ENCODE measurements around the gene FAM120B. TPM values are rescaled to one million over a fixed set of nuclear protein-coding genes. Genes with fewer than 3 reads are reported as not detected.

Gene FAM120B
- total RNA-seq, 1 experiment from 2014 or later, result 25.2 TPM

DNA sequence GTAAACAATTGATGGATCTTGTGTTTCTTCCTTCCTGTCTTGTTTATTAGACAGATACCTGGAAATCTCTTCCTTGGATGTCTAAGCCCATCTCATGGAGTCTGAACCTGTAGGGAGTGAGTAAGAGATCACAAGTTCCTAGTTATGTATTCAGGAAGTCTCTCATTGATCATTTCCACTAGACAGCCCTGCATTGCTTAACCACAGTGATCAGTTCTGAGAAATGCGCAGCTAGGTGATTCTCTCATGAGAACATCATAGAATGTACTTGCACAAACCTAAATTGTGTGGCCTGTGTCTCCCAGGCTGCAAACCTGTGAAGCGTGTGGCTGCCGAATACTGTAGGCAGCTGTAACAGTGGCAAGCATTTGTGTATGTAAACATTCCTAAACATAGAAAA, 39.1 kb downstream of the FAM120B start (continued):
- TF ChIP-seq, protein P1, sequence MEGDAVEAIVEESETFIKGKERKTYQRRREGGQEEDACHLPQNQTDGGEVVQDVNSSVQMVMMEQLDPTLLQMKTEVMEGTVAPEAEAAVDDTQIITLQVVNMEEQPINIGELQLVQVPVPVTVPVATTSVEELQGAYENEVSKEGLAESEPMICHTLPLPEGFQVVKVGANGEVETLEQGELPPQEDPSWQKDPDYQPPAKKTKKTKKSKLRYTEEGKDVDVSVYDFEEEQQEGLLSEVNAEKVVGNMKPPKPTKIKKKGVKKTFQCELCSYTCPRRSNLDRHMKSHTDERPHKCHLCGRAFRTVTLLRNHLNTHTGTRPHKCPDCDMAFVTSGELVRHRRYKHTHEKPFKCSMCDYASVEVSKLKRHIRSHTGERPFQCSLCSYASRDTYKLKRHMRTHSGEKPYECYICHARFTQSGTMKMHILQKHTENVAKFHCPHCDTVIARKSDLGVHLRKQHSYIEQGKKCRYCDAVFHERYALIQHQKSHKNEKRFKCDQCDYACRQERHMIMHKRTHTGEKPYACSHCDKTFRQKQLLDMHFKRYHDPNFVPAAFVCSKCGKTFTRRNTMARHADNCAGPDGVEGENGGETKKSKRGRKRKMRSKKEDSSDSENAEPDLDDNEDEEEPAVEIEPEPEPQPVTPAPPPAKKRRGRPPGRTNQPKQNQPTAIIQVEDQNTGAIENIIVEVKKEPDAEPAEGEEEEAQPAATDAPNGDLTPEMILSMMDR (IDR thresholded peaks at IDR 0.05 in 2 of 3, conservative IDR thresholded peaks at IDR 0.05 in 1 of 3; ENCODE audit: borderline replicate concordance in 1 of 3, insufficient read depth in 1 of 3, low read depth in 2 of 3, low read length in 2 of 3), result no peak
- TF ChIP-seq FOSL1 (IDR thresholded peaks at IDR 0.05; ENCODE audit: low read depth) (no peak), ZFX (IDR thresholded peaks at IDR 0.05) (no peak), YY1 (IDR thresholded peaks at IDR 0.05; ENCODE audit: extremely low read depth, insufficient replicate concordance, low read depth, low read length) (no peak), POLR2AphosphoS5 (IDR thresholded peaks at IDR 0.05; ENCODE audit: low read depth, low read length) (no peak), SP1 (IDR thresholded peaks at IDR 0.05; ENCODE audit: low read depth) (no peak), CBX3 (IDR thresholded peaks at IDR 0.05; ENCODE audit: low read depth) (no peak), ZNF274 (IDR thresholded peaks at IDR 0.05; ENCODE audit: low read depth, low read length) (no peak)
- TF ChIP-seq, protein P2, sequence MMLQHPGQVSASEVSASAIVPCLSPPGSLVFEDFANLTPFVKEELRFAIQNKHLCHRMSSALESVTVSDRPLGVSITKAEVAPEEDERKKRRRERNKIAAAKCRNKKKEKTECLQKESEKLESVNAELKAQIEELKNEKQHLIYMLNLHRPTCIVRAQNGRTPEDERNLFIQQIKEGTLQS (IDR thresholded peaks at IDR 0.05), result no peak
- TF ChIP-seq, protein P3, sequence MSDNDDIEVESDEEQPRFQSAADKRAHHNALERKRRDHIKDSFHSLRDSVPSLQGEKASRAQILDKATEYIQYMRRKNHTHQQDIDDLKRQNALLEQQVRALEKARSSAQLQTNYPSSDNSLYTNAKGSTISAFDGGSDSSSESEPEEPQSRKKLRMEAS (IDR thresholded peaks at IDR 0.05), result no peak

DNA sequence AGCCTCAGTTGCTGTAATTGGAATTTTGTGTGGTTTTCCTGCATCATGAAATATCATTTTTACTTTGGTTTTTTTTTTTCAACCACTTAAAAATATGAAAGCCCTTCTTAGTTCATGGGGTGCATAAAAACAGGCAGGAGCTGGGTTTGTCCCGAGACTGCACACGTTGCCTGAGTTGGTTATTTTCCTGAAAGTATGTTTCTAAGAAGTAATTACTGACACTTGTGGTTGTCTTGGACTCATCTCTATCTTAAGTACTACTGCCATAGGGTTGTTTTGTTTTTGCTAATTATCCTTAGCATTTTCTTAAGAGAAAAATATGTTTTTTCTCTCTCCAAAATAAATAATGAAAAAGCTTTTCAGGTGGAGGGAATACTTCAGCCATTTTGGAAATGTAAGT, 40.1 kb downstream of the FAM120B start:
- POLR2A ChIA-PET, result no interaction called here
- CTCF ChIA-PET, result no interaction called here

More for the DNA sequence above, 40.1 kb downstream of the FAM120B start:
- Histone ChIP-seq H2AFZ (ENCODE audit: low read depth, low read length, poor library complexity, severe bottlenecking) (no peak overlapping the region), H3K36me3 (ENCODE audit: control insufficient read depth in 1 of 2, insufficient read depth in 2 of 2, low read length in 2 of 2) (peaks cover 14 to 19% of the 10 kb centered on the region in 2 experiments), H3K79me2 (ENCODE audit: insufficient read depth, low read length) (no peaks in the 10 kb centered on the region; the same call in 1 of the 2 replicates), H3K4me1 (ENCODE audit: control insufficient read depth in 1 of 2, insufficient read depth in 2 of 2, low read length in 2 of 2) (peaks cover 15% of the 10 kb centered on the region in 2 experiments), H3K9me2 (ENCODE audit: insufficient read depth) (no peaks in the 10 kb centered on the region), H3K27ac (ENCODE audit: low read depth, low read length) (no peak overlapping the region), H3K9me3 (ENCODE audit: control insufficient read depth in 1 of 2, insufficient read depth in 1 of 2, low read depth in 1 of 2, low read length in 2 of 2) (no peaks in the 10 kb centered on the region; a peak in 1 of 4 replicates), H3K4me3 (replicated peaks in 1 of 2; ENCODE audit: low read depth in 1 of 2, low read length in 2 of 2) (no peak overlapping the region), H3K9ac (ENCODE audit: low read length) (no peak overlapping the region), H3K4me2 (ENCODE audit: low read length) (no peak overlapping the region), H3K27me3 (ENCODE audit: insufficient read depth, low read length) (no peaks in the 10 kb centered on the region), H4K20me1 (ENCODE audit: insufficient read depth) (no peaks in the 10 kb centered on the region; the same call in 1 of the 2 replicates)
- RAD21 ChIA-PET (ENCODE audit: low non-redundant PET in 1 of 2, low total read pairs in 2 of 2, uncharacterized antibody in 2 of 2, unreplicated experiment in 2 of 2), result no interaction called here
- no peak for DNase-seq (ENCODE audit: low read depth, low spot score)
- TF ChIP-seq POLR2AphosphoS5 (IDR thresholded peaks at IDR 0.05; ENCODE audit: low read depth, low read length), result no peak
- no peak for TF ChIP-seq ZFX (IDR thresholded peaks at IDR 0.05)
- TF ChIP-seq, protein P1 (IDR thresholded peaks at IDR 0.05 in 2 of 3, conservative IDR thresholded peaks at IDR 0.05 in 1 of 3; ENCODE audit: borderline replicate concordance in 1 of 3, insufficient read depth in 1 of 3, low read depth in 2 of 3, low read length in 2 of 3), result no peak
- no peak for TF ChIP-seq TCF7L2 (IDR thresholded peaks at IDR 0.05; ENCODE audit: borderline replicate concordance, extremely low read depth, insufficient read depth, insufficient read length)
- no peak for TF ChIP-seq SP1 (IDR thresholded peaks at IDR 0.05; ENCODE audit: low read depth)
- TF ChIP-seq EGR1 (IDR thresholded peaks at IDR 0.05; ENCODE audit: low read depth), result no peak
- TF ChIP-seq, protein P4, sequence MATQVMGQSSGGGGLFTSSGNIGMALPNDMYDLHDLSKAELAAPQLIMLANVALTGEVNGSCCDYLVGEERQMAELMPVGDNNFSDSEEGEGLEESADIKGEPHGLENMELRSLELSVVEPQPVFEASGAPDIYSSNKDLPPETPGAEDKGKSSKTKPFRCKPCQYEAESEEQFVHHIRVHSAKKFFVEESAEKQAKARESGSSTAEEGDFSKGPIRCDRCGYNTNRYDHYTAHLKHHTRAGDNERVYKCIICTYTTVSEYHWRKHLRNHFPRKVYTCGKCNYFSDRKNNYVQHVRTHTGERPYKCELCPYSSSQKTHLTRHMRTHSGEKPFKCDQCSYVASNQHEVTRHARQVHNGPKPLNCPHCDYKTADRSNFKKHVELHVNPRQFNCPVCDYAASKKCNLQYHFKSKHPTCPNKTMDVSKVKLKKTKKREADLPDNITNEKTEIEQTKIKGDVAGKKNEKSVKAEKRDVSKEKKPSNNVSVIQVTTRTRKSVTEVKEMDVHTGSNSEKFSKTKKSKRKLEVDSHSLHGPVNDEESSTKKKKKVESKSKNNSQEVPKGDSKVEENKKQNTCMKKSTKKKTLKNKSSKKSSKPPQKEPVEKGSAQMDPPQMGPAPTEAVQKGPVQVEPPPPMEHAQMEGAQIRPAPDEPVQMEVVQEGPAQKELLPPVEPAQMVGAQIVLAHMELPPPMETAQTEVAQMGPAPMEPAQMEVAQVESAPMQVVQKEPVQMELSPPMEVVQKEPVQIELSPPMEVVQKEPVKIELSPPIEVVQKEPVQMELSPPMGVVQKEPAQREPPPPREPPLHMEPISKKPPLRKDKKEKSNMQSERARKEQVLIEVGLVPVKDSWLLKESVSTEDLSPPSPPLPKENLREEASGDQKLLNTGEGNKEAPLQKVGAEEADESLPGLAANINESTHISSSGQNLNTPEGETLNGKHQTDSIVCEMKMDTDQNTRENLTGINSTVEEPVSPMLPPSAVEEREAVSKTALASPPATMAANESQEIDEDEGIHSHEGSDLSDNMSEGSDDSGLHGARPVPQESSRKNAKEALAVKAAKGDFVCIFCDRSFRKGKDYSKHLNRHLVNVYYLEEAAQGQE (IDR thresholded peaks at IDR 0.05; ENCODE audit: low read depth), result no peak
- no peak for TF ChIP-seq FOSL1 (IDR thresholded peaks at IDR 0.05; ENCODE audit: low read depth)
- TF ChIP-seq EZH2 (IDR thresholded peaks at IDR 0.05), result no peak
- no peak for TF ChIP-seq ZNF274 (IDR thresholded peaks at IDR 0.05; ENCODE audit: low read depth, low read length)
- TF ChIP-seq SRF (IDR thresholded peaks at IDR 0.05; ENCODE audit: low read depth), result no peak
- intact Hi-C loops (cut with micrococcal nuclease), result no loop called here
- BruUV-seq (replicated peaks), result no TSS peak
- no peak for ATAC-seq

Data from HCT116 (cell line).